BJ (cell line): ENCODE data around the gene SYT3. TPM values are rescaled to one million over a fixed set of nuclear protein-coding genes. Genes with fewer than 3 reads are reported as not detected.

Experiments used
- CTCF ChIA-PET: fragments of 350-600 bp; formaldehyde crosslinking; extraction: SDS; loops from one replicate; lab custom pipeline; 2021; ENCODE audit warnings: antibody characterized with exemption, inconsistent platforms; lab: Yijun Ruan, JAX
- POLR2A ChIA-PET: fragments of 300-600 bp; sonication (Branson Sonifier 250); formaldehyde crosslinking; extraction: SDS; loops from one replicate; lab custom pipeline; 2021; ENCODE audit warnings: antibody characterized with exemption; lab: Charles Lee
- DNase-seq: peaks from one replicate; pipeline ENCODE4 v3.0.0-alpha.2; 2011; ENCODE audit warnings: low read depth
- H3K27me3 ChIP-seq: 2 replicates; pipeline ENCODE4 v1.6.0; 2011; ENCODE audit warnings: low read length; ENCODE audit not compliant: control insufficient read depth, insufficient read depth
- H3K36me3 ChIP-seq: 2 replicates; pipeline ENCODE4 v1.5.1; 2011; ENCODE audit warnings: low read length; ENCODE audit not compliant: control insufficient read depth, insufficient read depth
- H3K4me3 ChIP-seq: 2 replicates; pipeline ENCODE4 v1.5.1; 2011; ENCODE audit warnings: low read depth, mild to moderate bottlenecking, control low read depth, low read length
- polyA plus RNA-seq: library from polyadenylated mRNA; depleted of rRNA; stranded (reverse); fragments of >200 nt; gene quantifications from 2 replicates; pipeline ENCODE4 v1.2.3, GENCODE V29; 2011
- TF ChIP-seq, protein P1 (sequence below): IDR thresholded peaks from 2 replicates; pipeline ENCODE4 v1.5.1; 2011; ENCODE audit warnings: low read depth, mild to moderate bottlenecking, control low read depth, inconsistent platforms, low read length, moderate library complexity; ENCODE audit not compliant: insufficient read depth

Gene SYT3
- polyA plus RNA-seq, 1 experiment, result 0.11 TPM

DNA sequence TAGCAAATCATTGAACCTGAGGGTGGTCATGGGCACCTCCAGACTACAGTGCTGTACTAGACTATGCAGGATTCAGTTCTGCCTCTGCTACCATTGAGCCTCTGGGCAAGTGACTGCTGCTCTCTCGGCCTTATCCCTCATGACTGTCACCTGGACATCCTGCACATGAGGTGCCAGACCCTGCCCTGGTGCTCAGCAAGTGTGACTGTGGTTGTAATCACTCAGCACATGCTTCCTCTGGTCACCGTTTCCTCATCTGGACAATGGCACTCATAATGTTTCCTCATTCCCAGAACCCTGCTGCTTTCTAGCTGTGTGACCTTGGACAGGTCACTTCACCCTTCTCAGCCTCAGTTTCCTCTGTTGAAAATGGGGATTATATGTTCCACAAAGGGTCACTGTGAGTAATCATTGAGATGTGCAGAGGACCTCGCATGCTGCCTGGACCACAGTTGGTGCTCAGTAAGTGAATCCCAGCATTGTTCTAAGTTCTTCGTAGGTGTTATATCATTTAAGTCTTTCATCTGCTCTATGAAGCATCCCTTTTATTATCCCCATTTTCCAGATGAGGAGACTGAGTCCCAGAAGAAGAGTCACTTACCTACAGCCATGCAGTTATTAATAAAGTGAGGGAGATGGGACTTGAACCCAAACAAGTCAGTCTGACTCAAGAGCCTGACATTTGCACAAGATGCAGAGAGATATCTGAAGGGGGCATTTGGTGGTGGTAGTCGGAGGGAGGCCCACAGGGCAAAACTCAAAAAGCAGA lies 3.2 kb downstream of the SYT3 start:
- Histone ChIP-seq H3K27me3 (peaks cover 13% of the 10 kb centered on the region), H3K4me3 (no peak overlapping the region), H3K36me3 (no peaks in the 10 kb centered on the region)
- no peak for DNase-seq
- TF ChIP-seq, protein P1, sequence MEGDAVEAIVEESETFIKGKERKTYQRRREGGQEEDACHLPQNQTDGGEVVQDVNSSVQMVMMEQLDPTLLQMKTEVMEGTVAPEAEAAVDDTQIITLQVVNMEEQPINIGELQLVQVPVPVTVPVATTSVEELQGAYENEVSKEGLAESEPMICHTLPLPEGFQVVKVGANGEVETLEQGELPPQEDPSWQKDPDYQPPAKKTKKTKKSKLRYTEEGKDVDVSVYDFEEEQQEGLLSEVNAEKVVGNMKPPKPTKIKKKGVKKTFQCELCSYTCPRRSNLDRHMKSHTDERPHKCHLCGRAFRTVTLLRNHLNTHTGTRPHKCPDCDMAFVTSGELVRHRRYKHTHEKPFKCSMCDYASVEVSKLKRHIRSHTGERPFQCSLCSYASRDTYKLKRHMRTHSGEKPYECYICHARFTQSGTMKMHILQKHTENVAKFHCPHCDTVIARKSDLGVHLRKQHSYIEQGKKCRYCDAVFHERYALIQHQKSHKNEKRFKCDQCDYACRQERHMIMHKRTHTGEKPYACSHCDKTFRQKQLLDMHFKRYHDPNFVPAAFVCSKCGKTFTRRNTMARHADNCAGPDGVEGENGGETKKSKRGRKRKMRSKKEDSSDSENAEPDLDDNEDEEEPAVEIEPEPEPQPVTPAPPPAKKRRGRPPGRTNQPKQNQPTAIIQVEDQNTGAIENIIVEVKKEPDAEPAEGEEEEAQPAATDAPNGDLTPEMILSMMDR, result no peak
- CTCF ChIA-PET, result no interaction called here
- POLR2A ChIA-PET, result no interaction called here

DNA sequence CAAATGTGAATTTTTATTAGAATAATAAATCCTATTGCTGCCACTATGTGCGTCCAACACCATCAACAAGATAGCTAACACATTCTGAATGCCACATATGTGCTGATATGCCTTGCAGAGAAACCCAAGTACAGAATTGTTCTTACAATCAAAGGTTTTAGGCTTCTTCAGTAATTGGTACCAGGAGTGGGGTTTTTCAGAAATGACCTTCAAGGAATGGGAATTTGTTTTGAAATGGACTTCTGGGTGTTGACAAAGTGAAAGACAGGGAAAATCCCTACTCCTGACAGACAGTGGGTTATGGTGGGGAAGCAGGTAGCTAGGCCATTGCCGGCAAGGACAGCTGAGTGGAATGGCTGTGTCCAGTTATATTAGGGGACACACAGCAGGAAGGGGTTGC lies 5.7 kb downstream of the SYT3 start:
- TF ChIP-seq, protein P1, result no peak
- ChIA-PET CTCF (no interaction called here), POLR2A (no interaction called here)
- DNase-seq, result no peak
- Histone ChIP-seq H3K4me3 (no peak overlapping the region), H3K36me3 (no peaks in the 10 kb centered on the region), H3K27me3 (peaks cover 6% of the 10 kb centered on the region)

DNA sequence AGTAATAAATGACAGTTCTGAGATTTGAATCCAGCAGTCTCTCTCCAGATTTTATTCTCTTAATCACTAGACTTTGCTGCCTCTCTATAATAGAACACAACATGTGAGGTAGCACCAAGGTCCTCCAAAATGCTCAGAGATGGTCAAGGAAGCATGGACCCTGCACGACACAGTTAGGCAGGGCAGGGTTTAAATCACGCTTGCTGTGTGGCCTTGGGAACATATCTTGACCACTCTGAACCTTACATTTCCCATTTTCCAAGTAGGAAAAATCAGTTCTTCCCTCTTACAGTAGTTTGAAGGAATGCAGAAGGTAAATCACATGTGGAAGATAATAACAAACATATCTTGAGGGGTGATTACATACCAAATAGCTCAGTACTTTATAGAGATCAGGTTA lies 6.3 kb downstream of the SYT3 start:
- CTCF ChIA-PET, result no interaction called here
- H3K36me3 ChIP-seq, result no peaks in the 10 kb centered on the region
- no peak for DNase-seq
- TF ChIP-seq, protein P1, result no peak
- no peak overlapping the region for H3K4me3 ChIP-seq
- H3K27me3 ChIP-seq, result peaks cover 3% of the 10 kb centered on the region
- POLR2A ChIA-PET, result no interaction called here

DNA sequence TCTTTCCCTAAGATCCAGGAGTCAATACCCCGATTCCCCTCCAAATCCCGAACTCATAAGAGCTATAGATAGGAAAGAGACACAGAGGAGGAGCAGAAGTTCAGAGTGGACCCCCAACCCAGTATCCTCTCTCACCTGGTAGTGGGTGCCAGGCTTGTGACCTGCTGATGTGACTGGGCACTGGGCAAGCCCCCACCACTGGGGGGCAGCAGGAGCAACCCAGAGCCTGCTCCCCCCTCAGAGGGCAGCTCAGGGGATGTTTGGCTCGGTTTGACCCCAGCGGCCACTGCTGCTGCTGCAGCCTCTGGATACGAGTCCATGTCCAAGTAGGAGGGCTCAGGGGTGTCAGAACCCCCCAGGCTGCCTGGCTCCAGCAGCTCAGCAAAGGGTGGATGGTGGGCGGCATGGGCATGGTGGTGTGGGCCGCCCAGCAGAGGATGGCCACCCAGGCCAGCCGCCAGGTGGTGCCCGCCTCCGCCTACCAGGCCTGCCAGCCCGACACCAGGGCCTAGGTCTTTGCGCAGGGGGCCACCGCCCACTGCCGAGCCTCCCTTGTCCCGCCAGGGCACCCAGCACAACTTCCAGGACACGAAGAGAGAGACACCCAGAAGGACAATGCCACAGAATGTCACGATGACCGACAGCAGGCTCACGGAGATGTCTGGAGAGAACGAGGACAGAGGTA lies 7.4 kb downstream of the SYT3 start:
- ChIA-PET CTCF (interaction anchor here (0.9 kb wide), 1 partner anchor 151 kb away, joined by 6 read pairs; no protein-coding TSS in a partner anchor), POLR2A (no interaction called here)
- no peaks in the 10 kb centered on the region for H3K36me3 ChIP-seq
- no peaks in the 10 kb centered on the region; the same call in 1 of the 2 replicates for H3K27me3 ChIP-seq
- DNase-seq, result no peak
- H3K4me3 ChIP-seq, result no peak overlapping the region
- TF ChIP-seq, protein P1, result no peak

DNA sequence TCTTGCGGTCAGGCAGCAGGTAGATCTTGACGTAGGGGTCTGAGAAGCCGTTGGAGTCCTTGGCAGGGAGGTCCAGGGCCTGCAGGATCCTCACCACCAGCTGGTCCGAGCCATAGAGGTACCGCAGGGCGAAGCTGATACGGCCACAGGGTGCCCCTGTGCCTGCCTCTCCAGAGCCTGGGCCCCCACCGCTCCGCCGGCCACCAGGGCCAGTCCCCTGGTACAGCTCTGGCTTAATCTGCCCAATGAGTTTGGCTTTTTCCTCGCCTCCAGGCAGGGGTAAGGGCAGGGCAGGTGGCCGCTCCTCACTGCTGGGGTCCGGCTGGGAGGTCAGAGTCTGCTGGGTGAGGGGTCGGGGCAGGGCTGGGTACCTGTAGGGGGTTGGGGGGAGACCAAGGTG lies 9.9 kb downstream of the SYT3 start:
- H3K36me3 ChIP-seq, result no peaks in the 10 kb centered on the region
- TF ChIP-seq, protein P1, result no peak
- no peak overlapping the region for H3K4me3 ChIP-seq
- CTCF ChIA-PET, result no interaction called here
- H3K27me3 ChIP-seq, result no peaks in the 10 kb centered on the region
- POLR2A ChIA-PET, result no interaction called here
- DNase-seq, result no peak
